HepG2 (cell line): ENCODE measurements around the gene TIAM1. TPM values are rescaled to one million over a fixed set of nuclear protein-coding genes. Genes with fewer than 3 reads are reported as not detected.

Source experiments
- ATAC-seq: fragments of 200-7000 bp; cut with Tn5 transposase; 3 replicates; pipeline ENCODE4 v1.9.1; 2020; ENCODE audit warnings: mild to moderate bottlenecking, moderate library complexity
- BruUV-seq: library from RNA; stranded (reverse); fragments of 400-500 nt; replicated peaks from 2 replicates; lab custom pipeline; 2021; lab: Mats Ljungman, UMichigan
- CTCF ChIA-PET: fragments of 300-600 bp; formaldehyde crosslinking; extraction: SDS; loops from one replicate; lab custom pipeline; 2021; ENCODE audit warnings: low total read pairs, inconsistent platforms, low intra/inter-chr PET ratio; lab: Yijun Ruan, JAX
- POLR2A ChIA-PET: fragments of 350-600 bp; sonication (Branson Sonifier 250); formaldehyde crosslinking; loops from one replicate; lab custom pipeline; 2020; ENCODE audit warnings: antibody characterized with exemption, inconsistent platforms; lab: Yijun Ruan, JAX
- DNase-seq: peaks from one replicate; pipeline ENCODE4 v3.0.0-alpha.2; 2015; ENCODE audit warnings: low spot score
- FAIRE-seq: peaks from 3 replicates; lab custom pipeline; 2011; peaks lifted over from hg19 to GRCh38; lab: Jason Lieb, UNC
- H2AFZ ChIP-seq: one replicate; pipeline ENCODE4 v1.6.1; 2011; ENCODE audit warnings: low read length, inconsistent platforms
- H3K27ac ChIP-seq: fragments of 300-600 bp; 3 replicates; pipeline ENCODE4 v1.8.0; 2011; ENCODE audit warnings: mixed run types, mild to moderate bottlenecking, mixed read lengths, low read length, inconsistent platforms; ENCODE audit not compliant: insufficient read depth; ENCODE audit errors: extremely low read length
- H3K27me3 ChIP-seq, 2 experiments: fragments of 200-600 bp in 1 of 2; 2 replicates in 1 of 2; 3 replicates in 1 of 2; pipeline versions ENCODE4 v1.6.0 to v1.8.0; 2011; ENCODE audit warnings: low read length in 2 of 2, mild to moderate bottlenecking in 2 of 2, moderate library complexity in 2 of 2, inconsistent platforms in 1 of 2; ENCODE audit not compliant: insufficient read depth in 2 of 2, control insufficient read depth in 1 of 2
- H3K36me3 ChIP-seq, 2 experiments: fragments of 200-600 bp in 1 of 2; replicated peaks in 1 of 2; 2 replicates in 1 of 2; 3 replicates in 1 of 2; pipeline versions ENCODE4 v1.5.1 to v1.8.0; 2011; ENCODE audit warnings: low read length in 2 of 2, inconsistent platforms in 1 of 2; ENCODE audit not compliant: insufficient read depth in 2 of 2, control insufficient read depth in 1 of 2
- H3K4me1 ChIP-seq: 2 replicates; pipeline ENCODE4 v1.5.1; 2012; ENCODE audit warnings: low read length, inconsistent platforms; ENCODE audit not compliant: insufficient read depth
- H3K4me2 ChIP-seq: 2 replicates; pipeline ENCODE4 v1.6.0; 2011; ENCODE audit warnings: low read depth, low read length, inconsistent platforms
- H3K4me3 ChIP-seq, 3 experiments: fragments of 200-600 bp in 1 of 3; sonication (generic), shearing (Covaris generic) in 1 of 3; replicated peaks in 1 of 3; 2 replicates each; pipeline ENCODE4 v1.5.1; 2011 to 2016; ENCODE audit warnings: low read length in 3 of 3, inconsistent platforms in 2 of 3, low read depth in 2 of 3, mild to moderate bottlenecking in 2 of 3, control low read depth in 1 of 3, mixed read lengths in 1 of 3; ENCODE audit not compliant: insufficient read depth in 1 of 3
- H3K79me2 ChIP-seq: one replicate; pipeline ENCODE4 v1.6.1; 2011; ENCODE audit warnings: low read length, inconsistent platforms; ENCODE audit not compliant: insufficient read depth
- H3K9ac ChIP-seq: 2 replicates; pipeline ENCODE4 v1.6.0; 2011; ENCODE audit warnings: mild to moderate bottlenecking, low read depth, low read length, inconsistent platforms; ENCODE audit not compliant: insufficient read depth
- H3K9me3 ChIP-seq: 2 replicates; pipeline ENCODE4 v1.5.1; 2012; ENCODE audit warnings: mild to moderate bottlenecking, low read length
- H4K20me1 ChIP-seq: 2 replicates; pipeline ENCODE4 v1.6.0; 2011; ENCODE audit warnings: inconsistent platforms, mild to moderate bottlenecking, low read length, moderate library complexity; ENCODE audit not compliant: insufficient read depth
- NCOA5 ChIP-seq: sonication (generic); formaldehyde crosslinking; IDR thresholded peaks from 2 replicates; pipeline ENCODE4 v1.4.0; 2020; ENCODE audit warnings: missing genetic modification reagents
- SIN3A ChIP-seq: IDR thresholded peaks from 2 replicates; pipeline ENCODE4 v1.6.1; 2011; ENCODE audit warnings: low read depth, mild to moderate bottlenecking, control low read depth, low read length, borderline replicate concordance
- SIX1 ChIP-seq: sonication (generic); formaldehyde crosslinking; IDR thresholded peaks from 2 replicates; pipeline ENCODE4 v1.4.0; 2020; ENCODE audit warnings: missing genetic modification reagents, borderline replicate concordance
- SMAD9 ChIP-seq: sonication (generic); formaldehyde crosslinking; IDR thresholded peaks from 2 replicates; pipeline ENCODE4 v1.5.1; 2020; ENCODE audit warnings: mild to moderate bottlenecking, missing genetic modification reagents
- SP4 ChIP-seq: sonication (generic); formaldehyde crosslinking; IDR thresholded peaks from 2 replicates; pipeline ENCODE4 v1.8.1; 2023; ENCODE audit warnings: mild to moderate bottlenecking, missing genetic modification reagents
- SRSF1 ChIP-seq: fragments of 200-400 bp; formaldehyde crosslinking; optimal IDR thresholded peaks from 2 replicates; pipeline ENCODE3; 2017; ENCODE audit warnings: mild to moderate bottlenecking, low read depth, low read length, moderate library complexity
- ZMYM3 ChIP-seq: sonication (generic); formaldehyde crosslinking; IDR thresholded peaks from 2 replicates; pipeline ENCODE4 v1.5.1; 2020; ENCODE audit warnings: mild to moderate bottlenecking, missing genetic modification reagents
- ZNF292 ChIP-seq: sonication (generic); formaldehyde crosslinking; IDR thresholded peaks from 2 replicates; pipeline ENCODE4 v1.8.1; 2022; ENCODE audit warnings: mild to moderate bottlenecking, low read depth, missing genetic modification reagents, borderline replicate concordance
- ZNF629 ChIP-seq: sonication (generic); formaldehyde crosslinking; conservative IDR thresholded peaks from 2 replicates; pipeline ENCODE4 v1.5.0; 2020; ENCODE audit warnings: missing genetic modification reagents
- ZNF777 ChIP-seq: sonication (generic); formaldehyde crosslinking; IDR thresholded peaks from 2 replicates; pipeline ENCODE4 v1.4.0; 2020; ENCODE audit warnings: missing genetic modification reagents
- WGBS: methylation state at CpG from one replicate; pipeline ENCODE4 v1.1.6; 2017; ENCODE audit warnings: low lambda C conversion rate; 5-methylcytosine and 5-hydroxymethylcytosine counted together
- in situ Hi-C: cut with HindIII; loops from 2 replicates; pipeline ENCODE4 v1.10.0; 2017; ENCODE audit warnings: low pct_unique_long_range_greater_than_20kb; ENCODE audit not compliant: extremely low pct_ligation_motif_present
- intact Hi-C: fragments of 100-400 bp; cut with micrococcal nuclease; formaldehyde crosslinking; loops from one replicate; pipeline ENCODE4 v1.10.0; 2022; ENCODE audit not compliant: unreplicated experiment
- polyA plus RNA-seq, 8 experiments: library from polyadenylated mRNA; depleted of rRNA in 3 of 8; stranded (reverse) in 7 of 8; unstranded in 1 of 8; fragments of >200 nt; fragmentation: Illumina TruSeq in 4 of 8; extraction: Trizol in 4 of 8; gene quantifications; 2 replicates each; pipeline versions ENCODE4 v1.2.1 to v1.2.3, GENCODE V29; 2011 to 2016; ENCODE audit warnings: low read depth in 4 of 8, missing spikeins in 1 of 8, mixed read lengths in 1 of 8; ENCODE audit not compliant: insufficient read depth in 1 of 8
- total RNA-seq, 5 experiments: library from RNA; depleted of rRNA; stranded (reverse); fragments of >200 nt; fragmentation: Illumina TruSeq; extraction: Trizol; gene quantifications; 2 replicates each; pipeline ENCODE4 v1.2.3, GENCODE V29; 2016; ENCODE audit warnings: low read depth in 1 of 5
- TF ChIP-seq, protein P1 (sequence below): sonication (generic); formaldehyde crosslinking; IDR thresholded peaks from 2 replicates; pipeline ENCODE4 v1.8.1; 2023; ENCODE audit warnings: mild to moderate bottlenecking, moderate library complexity, missing genetic modification reagents
- TF ChIP-seq, protein P2 (sequence below): sonication (generic); formaldehyde crosslinking; IDR thresholded peaks from 2 replicates; pipeline ENCODE4 v1.8.0; 2022; ENCODE audit warnings: mild to moderate bottlenecking, missing genetic modification reagents, moderate library complexity
- TF ChIP-seq, protein P3 (sequence below): sonication (generic); formaldehyde crosslinking; conservative IDR thresholded peaks from 2 replicates; pipeline ENCODE4 v1.4.0; 2020; ENCODE audit warnings: missing genetic modification reagents

Gene TIAM1
- total and polyA plus RNA-seq, 2 of the 13 experiments (the other 11 are each of a cell fraction or from before 2014, with no cell fraction given), result 0.13 to 0.24 TPM

DNA sequence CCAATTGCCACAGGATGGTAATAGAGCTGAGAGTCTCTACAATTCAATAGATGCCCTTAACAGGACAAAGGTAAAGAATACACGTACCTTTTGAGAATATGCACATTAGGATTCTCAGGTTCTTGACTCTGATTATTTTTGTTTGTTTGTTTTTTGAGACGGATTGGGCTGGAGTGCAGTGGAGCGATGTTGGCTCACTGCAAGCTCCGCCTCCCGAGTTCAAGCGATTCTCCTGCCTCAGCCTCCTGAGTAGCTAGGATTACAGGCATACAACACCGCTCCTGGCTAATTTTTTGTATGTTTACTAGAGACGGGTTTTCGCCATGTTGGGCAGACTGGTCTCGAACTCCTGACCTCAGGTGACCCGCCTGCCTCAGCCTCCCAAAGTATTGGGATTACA is 48.4 kb downstream of the TIAM1 start (continued):
- TF ChIP-seq, protein P1, sequence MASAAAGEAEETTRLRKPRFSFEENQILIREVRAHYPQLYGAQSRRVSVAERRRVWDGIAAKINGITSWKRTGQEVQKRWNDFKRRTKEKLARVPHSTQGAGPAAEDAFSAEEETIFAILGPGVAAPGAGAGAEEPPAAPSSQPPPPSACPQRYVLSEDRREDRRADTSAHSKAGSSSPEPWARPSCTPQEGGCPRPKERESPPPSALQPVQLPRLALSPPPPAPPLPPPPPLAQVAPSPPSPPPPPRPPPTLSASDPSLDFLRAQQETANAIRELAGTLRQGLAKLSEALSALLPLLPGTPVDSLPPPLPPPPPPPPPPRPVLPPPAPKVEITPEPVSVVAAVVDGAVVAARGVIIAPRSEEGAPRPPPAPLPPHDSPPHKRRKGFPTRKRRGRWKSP (CRISPR knock-in tag), result no peak
- no peak for TF ChIP-seq SIX1 (CRISPR knock-in tag)
- no peak for TF ChIP-seq SMAD9 (CRISPR knock-in tag)

DNA sequence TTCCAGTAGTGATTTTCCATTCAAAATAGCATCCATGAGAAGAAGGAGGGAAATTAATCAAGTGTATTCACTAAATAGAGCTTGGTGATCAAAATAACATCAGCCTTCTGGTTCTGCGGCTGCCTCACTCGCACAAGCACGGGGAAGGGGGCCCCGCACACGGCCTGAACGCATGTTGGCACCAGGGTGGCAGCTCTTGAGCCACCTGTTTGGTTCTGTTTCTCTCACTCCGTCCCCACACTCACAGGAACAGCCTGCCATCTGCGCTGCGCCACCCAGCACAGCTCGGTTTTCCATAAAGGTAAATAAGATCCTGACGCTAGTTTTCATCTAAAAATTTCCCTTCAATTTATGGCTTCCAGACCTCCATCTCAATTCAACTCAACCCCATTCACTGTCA is 49.4 kb downstream of the TIAM1 start:
- Histone ChIP-seq H4K20me1 (no peaks in the 10 kb centered on the region), H3K4me1 (peaks cover 4% of the 10 kb centered on the region; the same call in 1 of the 2 replicates), H3K27me3 (no peaks in the 10 kb centered on the region), H3K9ac (no peak overlapping the region), H3K9me3 (peaks cover 6% of the 10 kb centered on the region; the same call in 1 of the 2 replicates), H3K27ac (no peak overlapping the region), H3K4me2 (no peak overlapping the region), H3K36me3 (no peaks in the 10 kb centered on the region), H3K4me3 (no peak overlapping the region), H2AFZ (no peak overlapping the region), H3K79me2 (no peaks in the 10 kb centered on the region)
- DNase-seq, result no peak
- ATAC-seq, result no peak
- in situ Hi-C loops (no loop called here), intact Hi-C loops (no loop called here)
- TF ChIP-seq ZMYM3 (CRISPR knock-in tag) (no peak), ZNF292 (CRISPR knock-in tag) (no peak), SRSF1 (no peak), ZNF777 (no peak), SP4 (no peak), SIN3A (no peak), NCOA5 (CRISPR knock-in tag) (no peak), ZNF629 (CRISPR knock-in tag) (no peak)
- TF ChIP-seq, protein P2, sequence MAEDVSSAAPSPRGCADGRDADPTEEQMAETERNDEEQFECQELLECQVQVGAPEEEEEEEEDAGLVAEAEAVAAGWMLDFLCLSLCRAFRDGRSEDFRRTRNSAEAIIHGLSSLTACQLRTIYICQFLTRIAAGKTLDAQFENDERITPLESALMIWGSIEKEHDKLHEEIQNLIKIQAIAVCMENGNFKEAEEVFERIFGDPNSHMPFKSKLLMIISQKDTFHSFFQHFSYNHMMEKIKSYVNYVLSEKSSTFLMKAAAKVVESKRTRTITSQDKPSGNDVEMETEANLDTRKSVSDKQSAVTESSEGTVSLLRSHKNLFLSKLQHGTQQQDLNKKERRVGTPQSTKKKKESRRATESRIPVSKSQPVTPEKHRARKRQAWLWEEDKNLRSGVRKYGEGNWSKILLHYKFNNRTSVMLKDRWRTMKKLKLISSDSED, result no peak
- TF ChIP-seq, protein P3, sequence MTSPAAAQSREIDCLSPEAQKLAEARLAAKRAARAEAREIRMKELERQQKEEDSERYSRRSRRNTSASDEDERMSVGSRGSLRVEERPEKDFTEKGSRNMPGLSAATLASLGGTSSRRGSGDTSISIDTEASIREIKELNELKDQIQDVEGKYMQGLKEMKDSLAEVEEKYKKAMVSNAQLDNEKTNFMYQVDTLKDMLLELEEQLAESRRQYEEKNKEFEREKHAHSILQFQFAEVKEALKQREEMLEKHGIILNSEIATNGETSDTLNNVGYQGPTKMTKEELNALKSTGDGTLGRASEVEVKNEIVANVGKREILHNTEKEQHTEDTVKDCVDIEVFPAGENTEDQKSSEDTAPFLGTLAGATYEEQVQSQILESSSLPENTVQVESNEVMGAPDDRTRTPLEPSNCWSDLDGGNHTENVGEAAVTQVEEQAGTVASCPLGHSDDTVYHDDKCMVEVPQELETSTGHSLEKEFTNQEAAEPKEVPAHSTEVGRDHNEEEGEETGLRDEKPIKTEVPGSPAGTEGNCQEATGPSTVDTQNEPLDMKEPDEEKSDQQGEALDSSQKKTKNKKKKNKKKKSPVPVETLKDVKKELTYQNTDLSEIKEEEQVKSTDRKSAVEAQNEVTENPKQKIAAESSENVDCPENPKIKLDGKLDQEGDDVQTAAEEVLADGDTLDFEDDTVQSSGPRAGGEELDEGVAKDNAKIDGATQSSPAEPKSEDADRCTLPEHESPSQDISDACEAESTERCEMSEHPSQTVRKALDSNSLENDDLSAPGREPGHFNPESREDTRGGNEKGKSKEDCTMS (CRISPR knock-in tag), result no peak
- ChIA-PET CTCF (no interaction called here), POLR2A (no interaction called here)
- no TSS peak for BruUV-seq
- FAIRE-seq, result no peak
- 56% methylated on average over 7 of the region's 11 CpGs for WGBS
